ENCODE measurements around the gene KLHL29.

Gene KLHL29

GRCh38 chr2:23557455-23557854, 172.5 kb downstream of the KLHL29 start:
- DNase-seq = no peak

- no peak for DNase-seq
Observed at GRCh38 chr2:23559561-23560239, 174.7 kb downstream of the KLHL29 start.

GRCh38 chr2:23561088-23561487, 176.1 kb downstream of the KLHL29 start:
- DNase-seq = no peak

- DNase-seq = no peak
Observed at GRCh38 chr2:23561544-23561943, 176.6 kb downstream of the KLHL29 start.

- DNase-seq = no peak
Observed at GRCh38 chr2:23562143-23562542, 177.2 kb downstream of the KLHL29 start.

- no peak for DNase-seq
Observed at GRCh38 chr2:23563151-23563550, 178.2 kb downstream of the KLHL29 start.

GRCh38 chr2:23563673-23564614, 179.0 kb downstream of the KLHL29 start:
- DNase-seq = no peak

- no peak for DNase-seq
Observed at GRCh38 chr2:23564615-23564960, 179.6 kb downstream of the KLHL29 start.

- no peak for DNase-seq
Observed at GRCh38 chr2:23565374-23565773, 180.4 kb downstream of the KLHL29 start.

GRCh38 chr2:23565814-23566213, 180.8 kb downstream of the KLHL29 start:
- DNase-seq = no peak

- DNase-seq = no peak
Observed at GRCh38 chr2:23566241-23567142, 181.5 kb downstream of the KLHL29 start.

- DNase-seq = no peak
Observed at GRCh38 chr2:23567161-23567756, 182.3 kb downstream of the KLHL29 start.

GRCh38 chr2:23568211-23568610, 183.2 kb downstream of the KLHL29 start:
- DNase-seq = no peak

- no peak for DNase-seq
Observed at GRCh38 chr2:23568626-23569190, 183.7 kb downstream of the KLHL29 start.

GRCh38 chr2:23569761-23570365, 184.9 kb downstream of the KLHL29 start:
- no peak for DNase-seq

- no peak for DNase-seq
Observed at GRCh38 chr2:23571085-23571484, 186.1 kb downstream of the KLHL29 start.

- no peak for DNase-seq
Observed at GRCh38 chr2:23571527-23572282, 186.7 kb downstream of the KLHL29 start.

GRCh38 chr2:23574919-23575654, 190.1 kb downstream of the KLHL29 start:
- DNase-seq = no peak

- no peak for DNase-seq
Observed at GRCh38 chr2:23578964-23579671, 194.1 kb downstream of the KLHL29 start.

GRCh38 chr2:23579674-23580073, 194.7 kb downstream of the KLHL29 start:
- no peak for DNase-seq

Measured in DMS79 (cell line).